Caco-2 (cell line): ENCODE measurements around the gene TAS1R3. TPM values are rescaled to one million over a fixed set of nuclear protein-coding genes. Genes with fewer than 3 reads are reported as not detected.

Source experiments
- BruUV-seq: library from RNA; stranded (reverse); fragments of 400-500 nt; replicated peaks from 2 replicates; lab custom pipeline; 2021; lab: Mats Ljungman, UMichigan
- CTCF ChIA-PET: fragments of 300-600 bp; sonication (Branson Sonifier 250); formaldehyde crosslinking; loops from one replicate; lab custom pipeline; 2022; ENCODE audit warnings: antibody characterized with exemption; lab: Charles Lee
- POLR2A ChIA-PET: fragments of 300-600 bp; sonication (Branson Sonifier 250); formaldehyde crosslinking; loops from one replicate; lab custom pipeline; 2022; ENCODE audit warnings: antibody characterized with exemption; lab: Charles Lee
- DNase-seq, 2 experiments: peaks; one replicate each; pipeline versions ENCODE4 v3.0.0 to v3.0.0-alpha.2; 2020 to 2022
- H3K27me3 ChIP-seq: replicated peaks from 2 replicates; pipeline ENCODE4 v1.6.0; 2011; ENCODE audit warnings: low read length; ENCODE audit not compliant: control insufficient read depth, insufficient read depth
- H3K36me3 ChIP-seq: 2 replicates; pipeline ENCODE4 v1.5.1; 2011; ENCODE audit warnings: low read length; ENCODE audit not compliant: control insufficient read depth, insufficient read depth
- H3K4me1 ChIP-seq: fragments of 250-450 bp; sonication (Bioruptor Pico); 2 replicates; pipeline ENCODE4 v1.5.1; 2020; ENCODE audit warnings: mild to moderate bottlenecking
- H3K4me3 ChIP-seq: 2 replicates; pipeline ENCODE4 v1.5.1; 2011; ENCODE audit warnings: low read depth, mild to moderate bottlenecking, control low read depth, low read length
- H3K9me3 ChIP-seq: fragments of 250-450 bp; sonication (Bioruptor Pico); 2 replicates; pipeline ENCODE4 v1.5.1; 2020; ENCODE audit warnings: mild to moderate bottlenecking, moderate library complexity
- H3K27ac Mint-ChIP-seq: one replicate; pipeline ENCODE4 v1.8.0; 2022; ENCODE audit warnings: mixed read lengths; ENCODE audit not compliant: unreplicated experiment
- H3K27me3 Mint-ChIP-seq: one replicate; pipeline ENCODE4 v1.8.0; 2022; ENCODE audit warnings: mixed read lengths; ENCODE audit not compliant: insufficient read depth, unreplicated experiment
- H3K36me3 Mint-ChIP-seq: one replicate; pipeline ENCODE4 v1.8.0; 2022; ENCODE audit warnings: mild to moderate bottlenecking, mixed read lengths; ENCODE audit not compliant: insufficient read depth, unreplicated experiment
- H3K4me1 Mint-ChIP-seq: one replicate; pipeline ENCODE4 v1.8.0; 2022; ENCODE audit warnings: low read depth, mixed read lengths; ENCODE audit not compliant: unreplicated experiment
- H3K4me3 Mint-ChIP-seq: one replicate; pipeline ENCODE4 v1.8.0; 2022; ENCODE audit warnings: mild to moderate bottlenecking, moderate library complexity, mixed read lengths; ENCODE audit not compliant: unreplicated experiment
- H3K9me3 Mint-ChIP-seq: one replicate; pipeline ENCODE4 v1.8.0; 2022; ENCODE audit warnings: mixed read lengths; ENCODE audit not compliant: unreplicated experiment
- intact Hi-C: fragments of 100-400 bp; cut with micrococcal nuclease; formaldehyde crosslinking; loops from one replicate; pipeline ENCODE4 v1.10.0; 2022; ENCODE audit not compliant: unreplicated experiment
- total RNA-seq: library from RNA; stranded (reverse); gene quantifications from 2 replicates; pipeline ENCODE4 v1.2.3, GENCODE V29; 2022
- TF ChIP-seq, protein P1 (sequence below), 2 experiments: fragments of 200-600 bp in 1 of 2; IDR thresholded peaks; 1 replicate in 1 of 2; 2 replicates in 1 of 2; pipeline versions ENCODE4 v1.5.1 to v1.8.0; 2011 to 2022; ENCODE audit warnings: antibody characterized with exemption in 1 of 2, control low read depth in 1 of 2, inconsistent platforms in 1 of 2, low read depth in 1 of 2, low read length in 1 of 2, mild to moderate bottlenecking in 1 of 2, moderate library complexity in 1 of 2; ENCODE audit not compliant: insufficient read depth in 1 of 2, severe bottlenecking in 1 of 2, unreplicated experiment in 1 of 2

TAS1R3 gene
- total RNA-seq, 1 experiment from 2014 or later, result 0.29 TPM

- no peak overlapping the region for H3K4me3 ChIP-seq
- H3K27me3 ChIP-seq, result no peaks in the 10 kb centered on the region
- intact Hi-C loops, result no loop called here
- POLR2A ChIA-PET, result interaction anchor here (0.6 to 1.1 kb wide), 2 partner anchors 54 to 213 kb away, joined by 3 read pairs; no protein-coding TSS in a partner anchor
- no peaks in the 10 kb centered on the region for H3K9me3 ChIP-seq
- peaks cover 19% of the 10 kb centered on the region for H3K36me3 Mint-ChIP-seq
- H3K27me3 Mint-ChIP-seq, result peaks cover 3% of the 10 kb centered on the region
- H3K36me3 ChIP-seq, result no peaks in the 10 kb centered on the region
- no peaks in the 10 kb centered on the region for H3K4me1 Mint-ChIP-seq
- H3K4me1 ChIP-seq, result no peaks in the 10 kb centered on the region; the same call in 1 of the 2 replicates
- CTCF ChIA-PET, result interaction anchor here (0.6 to 1.5 kb wide), 4 partner anchors 167 to 386 kb away, joined by 3 read pairs; no protein-coding TSS in a partner anchor
- no peak overlapping the region for H3K27ac Mint-ChIP-seq
- BruUV-seq, result no TSS peak
- H3K9me3 Mint-ChIP-seq, result peaks cover 8% of the 10 kb centered on the region
- no peak for DNase-seq
- TF ChIP-seq, protein P1, sequence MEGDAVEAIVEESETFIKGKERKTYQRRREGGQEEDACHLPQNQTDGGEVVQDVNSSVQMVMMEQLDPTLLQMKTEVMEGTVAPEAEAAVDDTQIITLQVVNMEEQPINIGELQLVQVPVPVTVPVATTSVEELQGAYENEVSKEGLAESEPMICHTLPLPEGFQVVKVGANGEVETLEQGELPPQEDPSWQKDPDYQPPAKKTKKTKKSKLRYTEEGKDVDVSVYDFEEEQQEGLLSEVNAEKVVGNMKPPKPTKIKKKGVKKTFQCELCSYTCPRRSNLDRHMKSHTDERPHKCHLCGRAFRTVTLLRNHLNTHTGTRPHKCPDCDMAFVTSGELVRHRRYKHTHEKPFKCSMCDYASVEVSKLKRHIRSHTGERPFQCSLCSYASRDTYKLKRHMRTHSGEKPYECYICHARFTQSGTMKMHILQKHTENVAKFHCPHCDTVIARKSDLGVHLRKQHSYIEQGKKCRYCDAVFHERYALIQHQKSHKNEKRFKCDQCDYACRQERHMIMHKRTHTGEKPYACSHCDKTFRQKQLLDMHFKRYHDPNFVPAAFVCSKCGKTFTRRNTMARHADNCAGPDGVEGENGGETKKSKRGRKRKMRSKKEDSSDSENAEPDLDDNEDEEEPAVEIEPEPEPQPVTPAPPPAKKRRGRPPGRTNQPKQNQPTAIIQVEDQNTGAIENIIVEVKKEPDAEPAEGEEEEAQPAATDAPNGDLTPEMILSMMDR (IDR thresholded peaks at IDR 0.05; ENCODE audit: insufficient read depth in 1 of 2, low read depth in 1 of 2, low read length in 1 of 2, severe bottlenecking in 1 of 2, unreplicated experiment in 1 of 2), result no peak
- H3K4me3 Mint-ChIP-seq, result no peak overlapping the region
Observed at GRCh38 chr1:1292442-1292779, 38.7 kb upstream of the TAS1R3 start.

DNA sequence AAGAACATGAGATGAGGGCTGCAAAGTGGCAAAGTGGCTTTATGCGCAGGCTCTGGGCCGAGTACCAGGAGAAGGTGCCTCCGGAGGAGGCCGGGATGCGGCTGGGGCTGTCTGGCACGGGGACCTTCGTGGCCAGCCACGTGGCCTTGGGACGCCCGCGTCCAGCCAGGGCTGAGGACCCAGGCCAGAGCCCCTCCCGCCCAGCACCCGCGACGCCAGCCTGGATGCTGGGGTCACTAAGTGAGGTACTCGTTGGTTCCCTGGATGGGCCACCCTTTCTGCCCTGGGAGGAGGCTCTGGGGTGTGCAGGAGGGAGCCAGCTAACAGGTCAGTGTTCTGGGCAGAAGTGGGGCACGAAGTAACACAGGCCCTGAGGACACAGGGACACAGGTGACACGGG is 38.2 kb upstream of the TAS1R3 start:
- Histone ChIP-seq H3K27me3 (no peaks in the 10 kb centered on the region), H3K9me3 (no peaks in the 10 kb centered on the region), H3K4me3 (no peak overlapping the region), H3K4me1 (no peaks in the 10 kb centered on the region; the same call in 1 of the 2 replicates), H3K36me3 (no peaks in the 10 kb centered on the region)
- no peak for DNase-seq
- Mint-ChIP-seq H3K27ac (no peak overlapping the region), H3K4me1 (no peaks in the 10 kb centered on the region), H3K4me3 (no peak overlapping the region), H3K9me3 (peaks cover 8% of the 10 kb centered on the region), H3K27me3 (peaks cover 3% of the 10 kb centered on the region), H3K36me3 (peaks cover 19% of the 10 kb centered on the region)
- BruUV-seq, result no TSS peak
- ChIA-PET POLR2A (interaction anchor here (1.1 kb wide), 1 partner anchor 54 kb away, joined by 3 read pairs; no protein-coding TSS in a partner anchor), CTCF (interaction anchor here (0.6 to 1.5 kb wide), 2 partner anchors 168 to 386 kb away, joined by 3 read pairs; no protein-coding TSS in a partner anchor)
- TF ChIP-seq, protein P1 (IDR thresholded peaks at IDR 0.05; ENCODE audit: insufficient read depth in 1 of 2, low read depth in 1 of 2, low read length in 1 of 2, severe bottlenecking in 1 of 2, unreplicated experiment in 1 of 2), result no peak
- intact Hi-C loops, result no loop called here

GRCh38 chr1:1293263-1294249 is 37.5 kb upstream of the TAS1R3 start:
- Histone ChIP-seq H3K9me3 (no peaks in the 10 kb centered on the region), H3K27me3 (no peaks in the 10 kb centered on the region), H3K36me3 (no peaks in the 10 kb centered on the region), H3K4me1 (no peaks in the 10 kb centered on the region; the same call in 1 of the 2 replicates), H3K4me3 (no peak overlapping the region)
- ChIA-PET CTCF (interaction anchor here (0.6 to 0.7 kb wide), 3 partner anchors 15 to 387 kb away, joined by 3 to 4 read pairs (median 3); no protein-coding TSS in a partner anchor), POLR2A (no interaction called here)
- TF ChIP-seq, protein P1 (IDR thresholded peaks at IDR 0.05; ENCODE audit: insufficient read depth in 1 of 2, low read depth in 1 of 2, low read length in 1 of 2, severe bottlenecking in 1 of 2, unreplicated experiment in 1 of 2), result no peak
- intact Hi-C loops, result no loop called here
- H3K4me3 Mint-ChIP-seq, result no peak overlapping the region
- no peak overlapping the region for H3K27ac Mint-ChIP-seq
- peaks cover 8% of the 10 kb centered on the region for H3K9me3 Mint-ChIP-seq
- H3K4me1 Mint-ChIP-seq, result no peaks in the 10 kb centered on the region
- peaks cover 3% of the 10 kb centered on the region for H3K27me3 Mint-ChIP-seq
- BruUV-seq, result no TSS peak
- DNase-seq, result no peak
- H3K36me3 Mint-ChIP-seq, result peaks cover 19% of the 10 kb centered on the region
